GM23338 (cell line): ENCODE measurements around the gene ADGRG1. TPM values are rescaled to one million over a fixed set of nuclear protein-coding genes. Genes with fewer than 3 reads are reported as not detected.

Experiments used
- ATAC-seq: fragments of 200-7000 bp; cut with Tn5 transposase; 3 replicates; pipeline ENCODE4 v1.9.1; 2020
- DNase-seq: peaks from one replicate; pipeline ENCODE4 v3.0.0-alpha.2; 2015; ENCODE audit warnings: low spot score
- H2AFZ ChIP-seq: fragments of 200-600 bp; sonication (generic); 2 replicates; pipeline ENCODE4 v1.8.0; 2016; ENCODE audit warnings: antibody characterized with exemption, mild to moderate bottlenecking, moderate library complexity
- H3F3A ChIP-seq: fragments of 200-600 bp; sonication (generic); replicated peaks from 2 replicates; pipeline ENCODE4 v1.8.0; 2017; ENCODE audit warnings: antibody characterized with exemption, mixed run types, low read depth
- H3K27ac ChIP-seq: fragments of 200-600 bp; sonication (generic); 2 replicates; pipeline ENCODE4 v1.6.1; 2016; ENCODE audit warnings: low read depth
- H3K27me3 ChIP-seq: fragments of 200-600 bp; sonication (generic); 2 replicates; pipeline ENCODE4 v1.8.0; 2016; ENCODE audit warnings: mild to moderate bottlenecking, mixed run types, moderate library complexity; ENCODE audit not compliant: insufficient read depth
- H3K36me3 ChIP-seq: fragments of 200-600 bp; sonication (generic); 2 replicates; pipeline ENCODE4 v1.8.0; 2016; ENCODE audit warnings: mild to moderate bottlenecking; ENCODE audit not compliant: insufficient read depth
- H3K4me1 ChIP-seq: fragments of 200-600 bp; sonication (generic); 2 replicates; pipeline ENCODE4 v1.8.0; 2016; ENCODE audit warnings: mild to moderate bottlenecking, moderate library complexity; ENCODE audit not compliant: insufficient read depth
- H3K4me2 ChIP-seq: fragments of 200-600 bp; sonication (generic); 2 replicates; pipeline ENCODE4 v1.7.1; 2017; ENCODE audit warnings: mixed run types
- H3K4me3 ChIP-seq: fragments of 200-600 bp; sonication (generic); 2 replicates; pipeline ENCODE4 v1.6.1; 2016; ENCODE audit warnings: mixed run types
- H3K79me2 ChIP-seq: fragments of 200-600 bp; sonication (generic); replicated peaks from 2 replicates; pipeline ENCODE4 v1.8.0; 2017; ENCODE audit warnings: mild to moderate bottlenecking; ENCODE audit not compliant: insufficient read depth
- H3K9me2 ChIP-seq: fragments of 200-600 bp; sonication (generic); 2 replicates; pipeline ENCODE4 v1.8.0; 2017; ENCODE audit not compliant: insufficient read depth
- H4K20me1 ChIP-seq: fragments of 200-600 bp; sonication (generic); replicated peaks from 2 replicates; pipeline ENCODE4 v1.8.0; 2017; ENCODE audit warnings: mild to moderate bottlenecking; ENCODE audit not compliant: insufficient read depth
- H3K27ac Mint-ChIP-seq: 2 replicates; pipeline ENCODE4 v1.8.0; 2020; ENCODE audit warnings: inconsistent platforms, mild to moderate bottlenecking, moderate library complexity, mixed read lengths
- H3K27me3 Mint-ChIP-seq: 3 replicates; pipeline ENCODE4 v1.8.0; 2022; ENCODE audit warnings: low read depth, mild to moderate bottlenecking, moderate library complexity, mixed read lengths, inconsistent platforms; ENCODE audit not compliant: insufficient read depth, poor library complexity
- H3K36me3 Mint-ChIP-seq: 3 replicates; pipeline ENCODE4 v1.8.0; 2021; ENCODE audit warnings: low read depth, mild to moderate bottlenecking, inconsistent platforms, moderate library complexity, mixed read lengths
- H3K4me1 Mint-ChIP-seq: 3 replicates; pipeline ENCODE4 v1.8.0; 2020; ENCODE audit warnings: mild to moderate bottlenecking, inconsistent platforms, mixed read lengths
- H3K4me3 Mint-ChIP-seq: 3 replicates; pipeline ENCODE4 v1.8.0; 2021; ENCODE audit warnings: moderate library complexity, mild to moderate bottlenecking, inconsistent platforms, mixed read lengths
- H3K9me3 Mint-ChIP-seq: 3 replicates; pipeline ENCODE4 v1.8.0; 2020; ENCODE audit warnings: moderate library complexity, mild to moderate bottlenecking, inconsistent platforms, mixed read lengths
- CTCF ChIP-seq, 2 experiments: fragments of 200-600 bp in 1 of 2; sonication (generic) in 1 of 2; conservative IDR thresholded peaks; 2 replicates each; pipeline versions ENCODE4 v1.5.1 to v1.6.1; 2016 to 2017; ENCODE audit warnings: antibody characterized with exemption in 2 of 2, low read depth in 2 of 2, mild to moderate bottlenecking in 2 of 2, moderate library complexity in 1 of 2
- ETS1 ChIP-seq: IDR thresholded peaks from 2 replicates; pipeline ENCODE4 v1.6.1; 2016; ENCODE audit warnings: antibody characterized with exemption
- NANOG ChIP-seq: IDR thresholded peaks from 2 replicates; pipeline ENCODE4 v1.6.1; 2016; ENCODE audit warnings: antibody characterized with exemption, borderline replicate concordance
- REST ChIP-seq: IDR thresholded peaks from one replicate; pipeline ENCODE4 v1.6.1; 2018; ENCODE audit warnings: antibody characterized with exemption; ENCODE audit not compliant: unreplicated experiment
- ZNF331 ChIP-seq: fragments of 250-450 bp; sonication (Bioruptor Pico); IDR thresholded peaks from 2 replicates; pipeline ENCODE4 v1.5.0; 2020; ENCODE audit warnings: low read depth, mild to moderate bottlenecking, moderate library complexity
- ZNF462 ChIP-seq: fragments of 250-450 bp; sonication (Bioruptor Pico); IDR thresholded peaks from 2 replicates; pipeline ENCODE4 v1.5.0; 2020; ENCODE audit warnings: mild to moderate bottlenecking, moderate library complexity
- polyA plus RNA-seq: library from polyadenylated mRNA; unstranded; fragments of >200 nt; fragmentation: Nextera tagmentation; extraction: Ambion mirVana; gene quantifications from 2 replicates; pipeline ENCODE4 v1.2.1, GENCODE V29; 2016
- total RNA-seq: library from RNA; depleted of rRNA; stranded (reverse); fragments of >200 nt; shearing (Covaris generic); gene quantifications from 2 replicates; pipeline ENCODE4 v1.2.3, GENCODE V29; 2014

Gene ADGRG1
- total and polyA plus RNA-seq, 2 experiments from 2014 or later: 0.14 to 0.47 TPM

GRCh38 chr16:57683636-57684545, 55.5 kb downstream of the ADGRG1 start (continued):
- TF ChIP-seq CTCF (conservative IDR thresholded peaks at IDR 0.05; ENCODE audit: low read depth in 2 of 2): no peak
- TF ChIP-seq ETS1: no peak
- TF ChIP-seq ZNF331: no peak
- no peak for TF ChIP-seq REST
- TF ChIP-seq NANOG: no peak

- no peak overlapping the region for H2AFZ ChIP-seq
- ATAC-seq (no peak), DNase-seq (no peak)
- no peaks in the 10 kb centered on the region for H3F3A ChIP-seq
- no peaks in the 10 kb centered on the region for H3K36me3 ChIP-seq
- no peaks in the 10 kb centered on the region for H3K27me3 ChIP-seq
- H4K20me1 ChIP-seq: no peaks in the 10 kb centered on the region
- no peaks in the 10 kb centered on the region for H3K9me2 ChIP-seq
- H3K27me3 Mint-ChIP-seq: peaks cover 8% of the 10 kb centered on the region
- H3K9me3 Mint-ChIP-seq: no peaks in the 10 kb centered on the region
- TF ChIP-seq NANOG (no peak), ZNF462 (CRISPR knock-in tag) (no peak), CTCF (conservative IDR thresholded peaks at IDR 0.05; ENCODE audit: low read depth in 2 of 2) (no peak)
- no peaks in the 10 kb centered on the region for H3K36me3 Mint-ChIP-seq
- H3K79me2 ChIP-seq: no peaks in the 10 kb centered on the region
- no peak overlapping the region for H3K4me3 Mint-ChIP-seq
- H3K4me1 Mint-ChIP-seq: peaks cover 17% of the 10 kb centered on the region
- no peak overlapping the region for H3K4me2 ChIP-seq
- no peak overlapping the region for H3K27ac Mint-ChIP-seq
- H3K4me1 ChIP-seq: no peaks in the 10 kb centered on the region
- H3K27ac ChIP-seq: no peak overlapping the region
- H3K4me3 ChIP-seq: no peak overlapping the region
Measured at GRCh38 chr16:57684626-57685358, 56.4 kb downstream of the ADGRG1 start.
